ENCODE data around the gene CBY1.

Gene CBY1

DNA sequence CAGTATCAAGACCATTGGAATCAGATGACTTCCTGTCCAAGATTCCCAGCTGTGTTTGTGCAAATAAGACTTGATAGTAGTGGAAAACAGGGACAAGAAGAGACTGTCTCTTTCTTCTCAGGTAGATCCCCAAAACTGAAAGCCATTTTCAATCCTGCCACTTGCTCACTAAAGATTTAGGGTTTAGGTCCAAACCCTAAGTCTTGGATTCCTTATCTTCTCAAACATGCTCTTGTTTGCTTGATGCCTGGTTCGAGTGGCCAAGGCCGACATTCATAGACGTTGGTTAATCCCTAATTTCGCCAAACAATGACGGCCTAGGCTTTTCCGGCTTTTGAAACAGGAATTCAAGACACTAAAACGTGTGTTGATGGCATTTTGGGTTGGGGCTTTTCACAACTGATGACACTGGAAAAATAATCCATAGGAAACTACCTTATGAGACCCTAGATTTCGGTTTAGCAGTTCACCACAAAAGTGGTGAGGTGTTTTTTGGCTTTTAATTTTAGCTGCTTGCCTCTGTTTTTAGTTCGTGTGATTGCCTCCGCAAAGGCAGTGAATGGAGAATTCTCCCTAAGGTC is 48.3 kb downstream of the CBY1 start:
- no peak for DNase-seq

DNA sequence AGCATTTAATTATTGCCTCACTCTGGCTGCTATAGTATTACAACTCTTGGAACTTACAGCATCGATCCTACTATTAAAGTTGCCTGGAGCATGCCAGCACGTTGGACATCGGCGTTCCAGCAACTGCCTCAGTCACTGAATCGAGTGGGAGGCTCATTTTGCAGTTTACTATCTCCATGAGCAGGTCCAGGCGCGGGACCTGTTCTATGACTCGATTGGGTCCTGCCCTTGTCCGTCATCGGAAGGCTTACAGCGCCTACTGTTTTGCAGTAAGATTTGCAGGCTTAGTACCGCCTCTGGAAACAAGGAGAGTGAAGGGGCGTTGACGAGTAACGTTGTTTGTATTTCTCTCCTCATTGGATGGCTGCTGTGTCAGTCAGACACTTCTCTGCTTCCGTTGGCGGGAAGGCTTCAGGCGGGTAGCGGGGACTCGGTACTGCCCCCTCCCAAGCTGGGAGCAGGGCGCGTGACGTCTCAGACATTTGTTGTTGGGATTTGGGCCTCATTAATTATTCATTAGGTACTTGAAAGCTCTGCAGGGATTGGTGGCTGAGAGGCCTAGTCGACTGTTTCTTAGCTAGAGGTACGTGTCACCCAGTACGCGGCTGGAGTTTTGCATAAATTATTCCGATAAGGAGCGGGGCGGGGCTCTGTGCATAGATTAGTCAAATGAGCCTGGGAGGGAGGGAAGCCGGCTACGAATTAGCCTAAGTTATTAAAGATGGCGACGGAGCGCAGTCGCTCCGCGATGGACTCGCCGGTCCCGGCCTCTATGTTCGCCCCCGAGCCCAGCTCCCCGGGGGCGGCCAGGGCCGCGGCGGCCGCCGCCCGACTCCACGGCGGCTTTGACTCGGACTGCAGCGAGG is 49.0 kb downstream of the CBY1 start, which contains the start of gene GTPBP1:
Gene GTPBP1, plus strand, starts transcription at position 710 of the 866 bp plus-strand sequence. Its CDS starts 12 bp downstream, at position 722.
- peak; percentile 91 for DNase-seq

DNA sequence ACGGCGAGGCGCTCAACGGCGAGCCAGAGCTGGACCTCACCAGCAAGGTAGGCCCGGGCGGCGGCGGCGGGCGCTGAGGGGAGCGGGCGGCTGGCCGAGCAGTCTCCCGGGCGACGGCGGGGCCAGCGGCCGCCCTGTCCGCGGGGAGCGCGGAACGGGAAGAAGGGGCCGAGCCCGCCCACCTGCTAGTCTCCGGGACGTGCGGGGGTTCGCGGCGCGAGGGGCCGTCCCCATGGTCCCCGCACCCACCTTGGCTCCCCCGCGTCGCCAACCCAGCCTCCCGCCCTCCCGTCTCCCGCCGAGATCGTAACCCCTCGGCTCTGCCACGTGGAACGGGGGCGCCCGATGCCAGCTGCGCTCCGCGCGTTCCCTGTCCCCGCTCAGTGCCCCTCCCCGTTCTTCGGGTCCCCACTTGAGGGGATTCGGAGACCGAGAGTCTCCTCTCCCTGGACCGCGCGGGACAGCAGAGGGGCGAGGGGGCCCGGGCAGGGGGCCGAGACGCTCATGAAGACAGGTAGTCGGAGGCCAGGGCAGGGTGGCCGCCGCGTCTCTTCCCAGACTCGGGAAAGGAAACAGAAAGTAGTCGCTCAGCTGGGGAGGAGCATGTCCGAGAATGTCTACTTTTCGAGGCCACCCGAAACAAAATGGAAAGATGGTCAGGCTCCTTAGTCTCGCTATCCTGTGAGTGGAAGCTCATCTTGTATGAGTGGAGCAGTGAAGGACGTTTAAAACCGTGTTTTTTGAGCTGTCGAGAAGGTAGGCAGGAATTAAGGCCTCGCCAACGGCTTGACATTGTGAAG is 49.9 kb downstream of the CBY1 start:
- peak; percentile 14 for DNase-seq

DNA sequence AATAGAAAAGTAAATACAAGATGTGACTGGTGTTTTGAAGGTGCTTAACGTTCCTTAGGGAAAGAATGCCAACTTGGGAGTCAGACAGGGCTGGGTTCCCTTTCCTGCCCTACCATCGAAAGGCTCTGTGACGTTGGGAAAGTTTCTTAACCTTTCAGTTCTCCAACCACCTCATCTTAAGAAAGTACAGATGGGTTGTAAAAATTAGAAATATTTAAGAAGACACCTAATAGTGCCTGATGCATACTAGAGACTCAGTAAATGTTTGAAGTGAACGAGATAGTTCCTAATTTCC is 50.4 kb downstream of the CBY1 start:
- DNase-seq: no peak

DNA sequence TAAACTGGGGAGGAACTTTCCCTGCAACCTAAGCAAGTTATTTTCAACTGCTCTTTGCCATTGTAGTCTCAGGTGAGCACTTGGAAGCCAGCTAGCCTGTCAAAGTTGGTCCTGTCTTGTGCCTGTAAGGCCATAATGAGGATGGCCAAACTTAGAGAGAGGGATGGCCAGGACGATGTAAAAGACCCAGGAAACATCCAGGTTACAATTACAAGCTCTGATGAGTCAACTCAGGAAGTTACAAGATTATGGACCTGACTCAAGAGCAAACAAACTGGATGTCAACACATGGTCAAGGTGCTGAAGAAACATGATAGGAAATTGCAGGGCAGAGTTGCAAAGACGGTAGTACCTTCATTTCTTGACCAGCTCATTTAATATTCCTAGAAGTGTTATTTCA is 50.9 kb downstream of the CBY1 start:
- no peak for DNase-seq

DNA sequence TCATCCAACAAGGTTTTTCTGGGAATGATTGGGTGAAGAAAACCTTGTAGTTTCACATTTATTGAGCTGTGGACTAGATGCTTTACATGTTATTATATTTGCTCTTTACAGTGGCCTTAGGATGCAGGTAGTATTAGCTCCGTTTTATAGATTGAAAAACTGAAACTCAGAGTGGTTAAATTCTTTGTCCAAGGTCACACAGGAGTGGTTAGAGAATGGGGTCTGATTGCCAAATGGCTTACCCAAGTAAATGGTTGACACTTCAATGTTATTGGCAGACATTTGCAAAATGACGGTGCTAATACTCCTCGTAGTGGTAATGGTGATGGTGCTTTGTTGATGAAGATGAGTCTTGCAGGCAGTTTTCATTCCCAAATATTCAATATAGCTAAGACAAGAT is 51.5 kb downstream of the CBY1 start:
- no peak for DNase-seq

DNA sequence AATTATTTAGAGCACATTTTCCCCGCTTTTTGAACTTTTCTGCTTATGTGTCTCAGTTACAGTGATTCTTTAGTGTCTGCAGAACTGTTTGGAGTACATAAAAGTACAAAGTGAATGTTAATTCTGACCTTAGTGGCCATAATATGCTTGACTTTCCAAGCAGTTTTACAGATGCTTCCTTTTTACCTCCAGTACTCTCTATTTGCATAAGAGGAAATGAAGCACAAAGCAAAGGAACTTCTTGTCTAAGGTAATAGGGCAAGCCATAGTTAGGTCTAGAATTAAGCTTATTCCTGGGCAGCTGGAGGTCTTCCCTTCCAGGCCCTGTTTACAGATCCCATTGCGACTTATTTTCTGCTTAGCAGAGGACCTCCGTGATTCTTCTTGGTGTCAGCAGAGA is 52.9 kb downstream of the CBY1 start:
- DNase-seq: no peak

DNA sequence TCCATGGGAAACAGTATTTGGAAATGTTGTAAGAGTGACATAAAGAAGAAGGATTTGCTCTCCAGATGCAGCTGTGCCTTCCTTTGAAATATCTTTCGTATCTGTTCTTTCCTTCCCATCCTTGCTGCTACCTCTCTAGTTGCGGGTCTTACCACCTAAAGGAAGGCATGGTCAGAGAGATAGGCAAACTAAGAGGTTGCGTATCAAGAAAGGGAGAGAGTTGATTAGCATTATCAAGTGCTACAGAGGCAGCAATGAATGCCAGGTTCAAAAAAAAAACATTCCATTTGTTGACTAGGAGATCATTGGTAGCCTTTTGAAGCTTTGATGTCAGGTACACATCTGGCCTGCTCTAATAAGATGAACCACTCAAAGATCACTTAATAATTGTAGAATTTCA is 53.9 kb downstream of the CBY1 start:
- no peak for DNase-seq

DNA sequence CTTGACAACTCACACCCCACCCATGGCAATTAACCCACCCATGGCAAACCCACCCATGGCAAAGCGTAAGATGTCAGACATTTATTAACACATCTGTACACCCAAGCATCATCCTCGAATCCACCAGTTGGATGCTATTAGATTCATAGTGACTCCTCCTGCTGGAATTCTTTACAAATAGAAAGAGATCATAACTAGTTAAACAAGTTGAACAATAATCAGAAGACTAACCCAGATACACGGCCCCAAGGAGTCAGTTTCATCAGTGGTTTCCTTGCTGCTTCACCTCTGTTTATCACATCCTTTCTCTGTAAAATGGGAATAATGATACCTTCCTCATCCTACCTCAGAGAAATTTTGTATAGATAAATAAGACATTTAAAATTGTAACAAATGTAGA is 54.4 kb downstream of the CBY1 start:
- no peak for DNase-seq

DNA sequence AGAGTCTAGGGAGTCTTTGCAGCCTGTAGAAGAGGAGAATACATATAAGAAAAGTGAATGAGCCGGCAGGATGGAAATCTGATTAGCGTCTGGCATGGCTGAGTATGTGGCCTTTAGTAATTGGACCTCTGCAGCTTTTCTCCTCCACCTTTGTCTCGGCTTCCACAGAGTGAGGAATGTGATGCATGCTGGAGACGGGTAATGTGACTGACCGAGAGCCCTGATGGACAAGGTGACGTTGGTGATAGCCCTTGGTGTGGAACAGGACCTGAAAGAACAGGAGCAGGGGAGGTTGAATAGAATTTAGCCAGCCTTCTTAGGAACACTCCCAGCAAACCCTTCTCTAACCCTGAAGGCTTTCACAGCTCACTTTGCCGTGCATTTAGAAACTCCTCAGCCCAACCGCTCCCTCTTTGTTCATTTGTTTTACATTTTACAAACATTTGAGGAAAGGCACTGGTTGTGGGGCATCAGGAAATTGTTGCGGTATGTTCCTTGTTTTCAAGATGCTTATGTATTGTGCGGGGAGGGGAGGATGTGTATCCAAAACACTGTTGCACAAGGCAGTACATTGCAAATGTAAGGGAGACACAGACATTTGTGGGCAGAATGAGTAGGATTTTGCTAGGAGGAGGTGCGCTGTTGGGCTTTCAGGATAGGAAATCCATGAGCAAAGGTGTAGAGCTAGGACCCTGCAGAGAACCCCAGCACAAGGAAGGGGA is 56.2 kb downstream of the CBY1 start:
- no peak for DNase-seq

DNA sequence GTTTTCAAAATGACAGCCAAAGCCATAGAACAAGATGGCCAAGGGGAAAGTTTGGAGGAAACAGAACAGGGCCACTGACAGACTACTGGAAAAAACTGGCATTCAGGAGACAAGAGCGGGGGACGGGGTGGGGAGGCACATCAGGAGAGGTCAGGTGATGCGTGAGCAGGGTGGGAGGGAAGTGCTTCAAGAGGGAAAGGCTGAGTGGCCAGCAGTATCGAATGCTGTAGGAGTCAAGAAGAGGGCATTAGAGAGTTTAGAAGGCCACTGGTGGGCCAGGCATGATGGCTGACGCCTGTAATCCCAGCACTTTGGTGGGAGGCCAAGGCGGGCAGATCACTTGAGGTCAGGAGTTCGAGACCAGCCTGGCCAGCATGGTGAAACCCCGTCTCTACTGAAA is 57.5 kb downstream of the CBY1 start:
- DNase-seq: no peak

DNA sequence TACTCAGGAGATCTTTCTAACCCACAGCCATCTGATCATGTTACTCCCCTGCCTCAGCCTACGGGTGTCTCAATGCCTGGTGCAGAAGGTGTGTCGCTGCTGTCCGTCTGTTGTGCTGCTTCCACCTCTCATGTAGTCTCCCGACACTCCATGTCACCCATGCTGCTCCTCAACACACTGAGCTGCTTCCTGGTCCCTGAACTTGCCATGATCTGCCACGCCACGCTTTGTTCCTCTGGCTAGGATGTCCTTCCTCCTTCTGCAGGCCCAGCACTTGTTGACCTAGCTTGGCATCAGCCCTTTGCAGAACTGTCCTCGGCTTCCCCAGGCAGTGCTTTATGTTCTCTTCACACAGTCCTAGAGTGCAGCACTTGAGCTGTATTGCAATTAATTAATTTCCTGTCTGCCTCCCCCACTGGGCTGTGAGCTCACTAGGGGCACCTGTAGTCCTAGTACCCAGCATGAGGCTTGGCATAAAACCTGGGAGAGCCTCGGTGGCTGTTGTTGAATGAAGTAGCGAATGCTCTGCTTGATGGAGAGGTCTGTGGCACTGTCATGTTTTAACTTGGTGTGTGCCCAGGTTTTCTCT is 58.8 kb downstream of the CBY1 start:
- no peak for DNase-seq

DNA sequence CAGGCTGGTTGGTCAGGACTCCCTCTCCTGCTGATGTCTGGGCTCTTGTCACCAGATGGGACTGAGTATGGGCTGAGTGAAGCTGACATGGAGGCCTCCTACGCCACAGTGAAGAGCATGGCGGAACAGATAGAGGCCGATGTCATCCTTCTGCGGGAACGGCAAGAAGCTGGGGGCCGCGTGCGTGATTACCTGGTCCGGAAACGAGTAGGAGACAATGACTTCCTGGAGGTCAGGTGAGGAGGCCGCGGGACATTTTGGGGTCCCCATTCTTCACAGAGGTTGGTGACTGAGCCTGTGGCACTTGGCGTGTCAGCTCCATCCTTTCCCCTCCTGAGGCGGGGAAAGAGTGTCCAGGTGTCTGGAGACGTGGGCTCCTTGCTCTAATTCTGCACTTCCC is 59.4 kb downstream of the CBY1 start:
- no peak for DNase-seq

DNA sequence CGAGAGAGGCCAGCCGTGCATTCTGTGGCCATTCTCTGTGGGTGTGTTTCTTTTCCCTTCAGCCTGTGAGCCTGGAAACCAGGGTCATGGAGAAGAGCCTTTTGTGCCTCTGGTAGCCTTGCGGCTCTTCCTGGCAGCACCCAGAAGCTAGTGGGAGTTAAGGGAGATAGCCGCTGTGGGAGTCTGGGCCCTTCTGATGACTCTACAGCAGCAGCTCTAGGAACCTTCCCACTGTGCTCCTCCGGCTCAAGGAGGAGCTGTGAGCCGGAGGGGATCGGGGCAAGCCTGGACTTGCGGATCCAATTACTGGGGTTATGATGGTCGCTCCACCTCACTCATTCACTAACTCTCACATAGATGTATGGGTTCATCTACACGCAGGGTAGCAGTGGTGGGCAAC is 59.8 kb downstream of the CBY1 start:
- DNase-seq: no peak

DNA sequence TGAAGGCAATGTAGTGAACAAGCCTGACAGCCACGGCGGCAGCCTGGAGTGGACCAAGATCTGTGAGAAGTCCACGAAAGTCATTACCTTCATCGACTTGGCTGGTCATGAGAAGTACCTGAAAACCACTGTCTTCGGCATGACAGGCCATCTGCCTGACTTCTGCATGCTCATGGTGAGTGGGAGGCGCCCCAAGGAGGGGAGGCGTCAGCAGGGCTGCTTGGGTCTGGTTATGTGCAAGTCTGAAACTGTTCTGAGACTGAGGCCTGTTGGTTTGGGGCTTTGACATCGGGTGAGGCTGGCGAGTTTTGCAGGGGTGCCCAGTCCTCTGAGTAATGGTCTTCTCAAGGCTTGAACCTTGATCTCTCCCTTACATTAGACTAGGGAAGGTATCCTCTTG is 60.4 kb downstream of the CBY1 start:
- DNase-seq: no peak

DNA sequence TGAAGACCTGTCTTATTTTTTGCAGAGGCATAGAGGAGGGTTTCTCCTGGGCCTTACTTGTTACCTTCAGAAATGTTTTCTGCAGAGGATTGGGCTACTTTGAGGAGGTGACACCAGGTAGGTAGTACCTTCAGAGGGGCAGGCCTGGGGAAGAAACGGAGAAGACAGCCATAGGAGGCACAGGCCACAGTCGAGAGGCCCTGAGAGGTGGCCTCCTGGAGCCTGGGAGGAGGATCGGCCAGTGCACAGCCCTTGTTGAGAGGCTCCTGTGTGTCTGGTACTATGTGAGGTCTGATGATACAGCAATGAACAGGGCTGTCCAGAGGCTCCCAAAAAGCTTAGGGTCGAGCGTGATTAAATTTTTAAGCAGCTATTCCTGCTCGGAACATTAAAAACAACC is 60.8 kb downstream of the CBY1 start:
- no peak for DNase-seq

DNA sequence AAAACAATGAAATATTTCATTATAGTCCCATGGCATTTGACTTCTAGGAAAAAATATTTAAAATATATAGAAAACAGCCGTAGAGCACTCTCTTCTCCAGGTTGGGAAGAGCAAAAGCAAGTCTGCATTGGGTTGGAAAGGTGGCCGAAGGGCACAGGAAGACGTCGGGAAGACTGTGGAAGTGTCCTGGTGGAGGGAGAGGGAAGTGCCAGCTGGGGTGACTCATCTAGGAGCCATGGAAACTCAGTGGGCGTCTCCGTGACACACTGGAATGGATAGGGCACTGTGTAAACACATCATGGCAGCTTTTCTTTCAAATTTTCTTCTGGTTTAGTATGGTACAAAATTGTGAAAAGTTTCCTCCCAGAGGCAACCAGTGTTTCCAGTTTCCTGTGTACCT is 62.0 kb downstream of the CBY1 start:
- no peak for DNase-seq

DNA sequence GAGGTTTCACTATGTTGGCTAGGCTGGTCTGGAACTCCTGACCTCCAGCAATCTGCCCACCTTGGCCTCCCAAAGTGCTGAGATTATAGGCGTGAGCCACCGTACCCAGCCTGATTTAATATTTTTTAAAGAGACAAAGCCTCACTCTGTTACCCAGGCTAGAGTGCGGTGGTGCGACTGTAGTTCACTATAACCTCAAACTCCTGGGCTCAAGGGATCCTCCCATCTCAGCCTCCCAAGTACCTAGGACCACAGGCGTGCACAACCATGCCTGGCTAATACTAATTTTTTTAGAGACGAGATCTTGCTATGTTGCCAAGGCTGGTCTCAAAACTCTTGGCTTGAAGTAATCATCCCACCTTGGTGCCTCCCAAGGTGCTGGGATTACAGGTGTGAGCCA is 62.8 kb downstream of the CBY1 start:
- DNase-seq: no peak

DNA sequence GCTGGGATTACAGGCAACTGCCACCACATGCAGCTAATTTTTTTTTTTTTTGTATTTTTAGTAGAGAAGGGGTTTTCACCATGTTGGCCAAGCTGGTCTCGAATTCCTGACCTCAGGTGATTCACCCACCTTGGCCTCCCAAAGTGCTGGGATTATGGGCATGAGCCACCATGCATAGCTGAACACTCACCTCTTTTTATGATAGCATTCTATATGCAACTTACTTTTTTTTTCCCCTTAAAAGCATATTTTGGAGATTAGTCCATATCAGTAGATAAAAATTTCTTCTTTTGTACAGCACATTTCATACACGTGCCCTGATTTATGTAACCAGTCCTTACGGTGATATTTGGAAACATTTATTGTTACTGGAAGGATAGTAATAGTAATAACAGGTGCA is 63.9 kb downstream of the CBY1 start:
- no peak for DNase-seq

DNA sequence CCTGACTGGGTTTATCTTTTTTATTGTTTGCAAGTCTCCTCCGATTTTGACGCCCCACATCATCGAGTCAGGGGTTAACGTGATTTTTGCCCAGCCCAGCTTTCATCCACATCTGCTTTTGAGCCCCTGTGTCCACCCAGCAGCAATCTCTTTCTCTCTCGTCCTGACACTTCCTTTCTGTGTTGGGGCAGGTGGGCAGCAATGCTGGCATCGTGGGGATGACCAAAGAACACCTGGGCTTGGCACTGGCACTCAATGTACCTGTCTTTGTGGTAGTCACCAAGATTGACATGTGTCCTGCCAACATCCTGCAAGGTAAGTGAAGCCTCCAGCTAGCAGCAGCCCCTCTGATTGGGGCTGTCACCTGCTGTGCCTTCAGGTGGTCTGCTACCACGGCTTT is 65.1 kb downstream of the CBY1 start:
- DNase-seq: no peak

Data from T-helper 9 cell (primary cell).